C4-2B (cell line): Measurements from ENCODE around the gene CHD3.

Experiments used
- CTCF ChIP-seq: fragments of 450-650 bp; conservative IDR thresholded peaks from 2 replicates; pipeline ENCODE4 v1.5.1; 2017; ENCODE audit warnings: mild to moderate bottlenecking
- ZFX ChIP-seq: fragments of 450-650 bp; IDR thresholded peaks from 2 replicates; pipeline ENCODE4 v1.6.1; 2017

DNA sequence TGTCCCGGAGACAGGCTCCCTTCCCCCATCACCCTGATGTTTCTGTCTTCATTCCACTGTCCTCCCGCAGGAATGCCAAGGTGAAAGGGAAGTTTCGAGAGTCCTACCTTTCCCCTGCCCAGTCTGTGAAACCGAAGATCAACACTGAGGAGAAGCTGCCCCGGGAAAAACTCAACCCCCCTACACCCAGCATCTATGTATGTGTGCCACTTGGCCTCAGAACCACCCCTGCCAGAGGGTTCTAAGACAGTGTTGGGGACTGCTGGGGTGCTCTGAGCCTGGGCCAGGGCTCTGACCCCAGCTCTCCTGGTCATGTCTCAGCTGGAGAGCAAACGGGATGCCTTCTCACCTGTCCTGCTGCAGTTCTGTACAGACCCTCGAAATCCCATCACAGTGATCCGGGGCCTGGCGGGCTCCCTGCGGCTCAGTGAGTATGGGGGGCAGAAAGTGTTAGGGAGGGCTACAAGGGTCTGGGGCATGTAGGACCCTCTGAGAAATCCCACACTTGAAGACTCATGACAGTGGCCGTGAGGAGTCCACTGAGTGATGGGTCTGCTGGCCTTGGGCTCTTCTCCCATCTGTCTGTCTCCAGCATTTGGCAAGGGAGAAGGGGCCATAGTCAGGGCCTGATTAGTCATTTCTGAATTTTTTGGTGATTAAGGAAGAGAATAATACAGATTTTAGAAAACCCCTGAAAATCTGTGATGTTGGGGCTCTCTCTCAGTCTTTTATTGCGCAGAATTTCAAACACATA, 38.7 kb upstream of the CHD3 start:
- TF ChIP-seq CTCF (no peak), ZFX (no peak)
